ENCODE data around the gene LTB4R2.
A peak's percentile ranks its signal among the peaks of the same experiment; 100 is the strongest.

Gene LTB4R2, protein sequence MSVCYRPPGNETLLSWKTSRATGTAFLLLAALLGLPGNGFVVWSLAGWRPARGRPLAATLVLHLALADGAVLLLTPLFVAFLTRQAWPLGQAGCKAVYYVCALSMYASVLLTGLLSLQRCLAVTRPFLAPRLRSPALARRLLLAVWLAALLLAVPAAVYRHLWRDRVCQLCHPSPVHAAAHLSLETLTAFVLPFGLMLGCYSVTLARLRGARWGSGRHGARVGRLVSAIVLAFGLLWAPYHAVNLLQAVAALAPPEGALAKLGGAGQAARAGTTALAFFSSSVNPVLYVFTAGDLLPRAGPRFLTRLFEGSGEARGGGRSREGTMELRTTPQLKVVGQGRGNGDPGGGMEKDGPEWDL

DNA sequence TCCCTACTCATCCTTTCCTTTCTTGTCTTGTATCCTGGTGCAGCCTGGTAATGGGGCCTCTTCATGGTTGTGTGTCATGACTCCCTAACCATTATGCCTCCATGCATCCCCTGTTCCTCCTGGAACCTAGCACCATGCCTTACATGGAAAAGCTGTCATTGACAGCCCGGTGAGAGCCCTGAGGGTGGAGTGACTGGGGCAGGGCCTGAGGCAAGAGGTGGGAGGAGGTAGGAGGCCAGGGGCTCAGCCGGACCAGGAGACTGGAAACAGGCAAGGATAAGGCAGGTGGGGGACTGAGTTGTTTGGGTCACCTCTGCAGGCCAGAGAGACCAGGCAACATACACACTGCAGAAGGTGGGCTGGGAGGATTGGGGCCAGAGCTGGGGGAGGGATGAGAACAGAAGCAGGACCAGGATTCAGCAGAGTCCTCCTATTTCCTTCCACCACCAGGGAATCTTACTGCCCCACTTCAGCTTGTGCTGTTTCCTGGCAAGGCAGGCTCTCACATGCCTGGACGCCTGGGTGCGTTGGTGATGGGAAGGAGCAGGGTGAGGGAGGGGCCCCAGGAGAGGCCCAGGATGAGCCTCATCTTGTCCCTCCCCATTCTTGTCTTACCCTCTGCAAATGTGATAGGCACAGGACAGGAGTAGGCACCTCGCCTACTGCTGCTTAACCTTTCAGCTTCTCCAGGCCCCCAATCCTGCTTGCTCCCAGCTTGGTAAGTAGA lies at the start of gene LTB4R2:
LTB4R2 (plus strand) TSS at position 603 of the 727 bp plus-strand sequence. CDS start 525 bp downstream, outside the sequence.
- peaks cover 12% of the 10 kb centered on the region; the same call in 1 of the 2 replicates for H3K36me3 ChIP-seq (ENCODE audit: control insufficient read depth, insufficient read depth, low read length)
- no peaks in the 10 kb centered on the region for H3K9me3 ChIP-seq (ENCODE audit: control insufficient read depth, insufficient read depth, low read length)
- no peaks in the 10 kb centered on the region for H3K27me3 ChIP-seq (ENCODE audit: control insufficient read depth, insufficient read depth, low read length)
- peak within 1 kb of the TSS; percentile 45; the same call in 1 of the 2 replicates for H3K4me3 ChIP-seq (ENCODE audit: low read length)
- no peak for DNase-seq (ENCODE audit: low read depth, low spot score)
- H3K4me1 ChIP-seq (ENCODE audit: control insufficient read depth, insufficient read depth, low read length), result peaks cover 4% of the 10 kb centered on the region; the same call in 1 of the 2 replicates
- no CpG with 5 or more reads among the region's 5 CpGs for WGBS (ENCODE audit: insufficient coverage, insufficient read length)
- no peak within 1 kb of the TSS for H3K27ac ChIP-seq (ENCODE audit: low read length)

DNA sequence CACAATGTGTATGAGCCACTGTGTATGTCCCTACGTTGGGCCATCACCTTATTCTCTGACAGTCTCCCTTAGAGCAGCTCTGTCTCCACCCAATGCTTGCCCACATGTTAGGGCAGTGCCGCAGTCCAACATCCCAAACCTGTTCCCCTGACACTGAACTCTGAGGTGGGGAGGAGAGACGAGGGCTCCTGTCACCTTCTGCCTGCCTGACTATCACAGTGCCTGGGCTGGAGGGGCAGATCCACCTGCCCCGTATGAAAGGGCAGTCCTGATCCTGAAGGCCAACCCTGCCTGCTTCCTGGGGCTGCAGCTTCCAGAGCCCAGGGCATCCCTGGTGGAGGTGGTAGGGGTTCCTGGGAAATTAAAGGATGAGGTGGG lies 49.2 kb upstream of the LTB4R2 start:
- no peaks in the 10 kb centered on the region for H3K27me3 ChIP-seq (ENCODE audit: control insufficient read depth, insufficient read depth, low read length)
- no peak for DNase-seq (ENCODE audit: low read depth, low spot score)
- no peaks in the 10 kb centered on the region for H3K9me3 ChIP-seq (ENCODE audit: control insufficient read depth, insufficient read depth, low read length)
- WGBS (ENCODE audit: insufficient coverage, insufficient read length), result no CpG with 5 or more reads among the region's 4 CpGs
- H3K4me1 ChIP-seq (ENCODE audit: control insufficient read depth, insufficient read depth, low read length), result no peaks in the 10 kb centered on the region
- no peak overlapping the region for H3K4me3 ChIP-seq (ENCODE audit: low read length)
- H3K27ac ChIP-seq (ENCODE audit: low read length), result no peak overlapping the region
- H3K36me3 ChIP-seq (ENCODE audit: control insufficient read depth, insufficient read depth, low read length), result no peaks in the 10 kb centered on the region

DNA sequence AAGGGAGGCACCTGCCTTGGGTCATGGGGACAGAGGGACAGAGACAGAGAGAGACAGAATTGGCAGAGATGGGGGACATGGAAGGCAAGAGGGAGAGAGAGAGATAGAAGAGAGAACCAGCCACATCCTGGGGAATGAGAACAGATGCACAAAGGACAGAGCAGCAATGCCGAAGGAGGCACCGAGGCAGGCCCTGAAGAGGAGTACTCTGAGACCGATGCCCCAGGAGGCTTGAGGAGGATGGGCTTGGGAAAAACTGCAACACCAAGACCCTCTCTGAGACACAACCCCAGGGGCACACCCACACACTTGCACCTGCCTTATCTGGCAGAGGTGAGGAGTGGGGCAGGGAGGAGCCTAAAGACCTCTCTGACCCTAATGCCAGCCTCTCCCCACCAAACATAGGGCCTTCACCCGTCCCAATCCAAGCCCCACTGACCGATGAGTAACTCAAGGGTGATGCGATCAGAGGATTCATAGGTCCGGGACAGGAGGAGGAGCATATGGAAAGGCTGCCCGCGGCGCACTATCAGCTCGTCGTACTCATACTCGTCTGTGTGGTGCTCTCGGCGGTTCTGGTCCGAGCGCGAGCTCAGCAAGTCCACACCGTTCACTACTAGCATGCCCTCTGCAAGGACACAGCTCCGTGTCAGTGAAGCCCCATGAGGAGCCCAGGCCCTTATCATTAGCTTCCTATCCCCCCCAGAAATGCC lies 48.5 kb upstream of the LTB4R2 start:
- Histone ChIP-seq H3K27ac (ENCODE audit: low read length) (no peak overlapping the region), H3K4me3 (ENCODE audit: low read length) (no peak overlapping the region), H3K36me3 (ENCODE audit: control insufficient read depth, insufficient read depth, low read length) (peaks cover 1% of the 10 kb centered on the region; the same call in 1 of the 2 replicates), H3K9me3 (ENCODE audit: control insufficient read depth, insufficient read depth, low read length) (no peaks in the 10 kb centered on the region), H3K4me1 (ENCODE audit: control insufficient read depth, insufficient read depth, low read length) (no peaks in the 10 kb centered on the region), H3K27me3 (ENCODE audit: control insufficient read depth, insufficient read depth, low read length) (no peaks in the 10 kb centered on the region)
- no peak for DNase-seq (ENCODE audit: low read depth, low spot score)
- WGBS (ENCODE audit: insufficient coverage, insufficient read length), result no CpG with 5 or more reads among the region's 20 CpGs

DNA sequence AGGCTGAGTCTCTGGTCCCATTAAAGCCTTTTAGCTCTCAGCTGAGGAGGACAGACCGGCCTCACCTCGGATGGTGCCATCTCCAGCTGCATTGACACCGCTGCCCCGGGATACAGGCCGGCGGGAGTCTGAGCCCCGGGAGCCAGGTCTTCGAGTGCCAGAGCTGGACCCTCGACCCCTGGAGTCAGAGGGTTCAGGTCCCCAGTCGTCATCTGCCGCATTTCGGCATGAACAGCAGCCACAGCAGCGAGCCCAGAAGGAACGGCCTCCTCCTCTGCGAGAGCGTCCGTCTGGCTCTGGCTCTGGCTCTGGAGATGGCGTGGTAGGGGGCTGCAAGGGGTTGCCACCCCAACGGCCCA lies 48.0 kb upstream of the LTB4R2 start:
- Histone ChIP-seq H3K4me3 (ENCODE audit: low read length) (no peak overlapping the region), H3K9me3 (ENCODE audit: control insufficient read depth, insufficient read depth, low read length) (no peaks in the 10 kb centered on the region), H3K27ac (ENCODE audit: low read length) (no peak overlapping the region), H3K36me3 (ENCODE audit: control insufficient read depth, insufficient read depth, low read length) (peaks cover 4% of the 10 kb centered on the region; the same call in 1 of the 2 replicates), H3K4me1 (ENCODE audit: control insufficient read depth, insufficient read depth, low read length) (no peaks in the 10 kb centered on the region), H3K27me3 (ENCODE audit: control insufficient read depth, insufficient read depth, low read length) (no peaks in the 10 kb centered on the region)
- no peak for DNase-seq (ENCODE audit: low read depth, low spot score)
- no CpG with 5 or more reads among the region's 19 CpGs for WGBS (ENCODE audit: insufficient coverage, insufficient read length)

DNA sequence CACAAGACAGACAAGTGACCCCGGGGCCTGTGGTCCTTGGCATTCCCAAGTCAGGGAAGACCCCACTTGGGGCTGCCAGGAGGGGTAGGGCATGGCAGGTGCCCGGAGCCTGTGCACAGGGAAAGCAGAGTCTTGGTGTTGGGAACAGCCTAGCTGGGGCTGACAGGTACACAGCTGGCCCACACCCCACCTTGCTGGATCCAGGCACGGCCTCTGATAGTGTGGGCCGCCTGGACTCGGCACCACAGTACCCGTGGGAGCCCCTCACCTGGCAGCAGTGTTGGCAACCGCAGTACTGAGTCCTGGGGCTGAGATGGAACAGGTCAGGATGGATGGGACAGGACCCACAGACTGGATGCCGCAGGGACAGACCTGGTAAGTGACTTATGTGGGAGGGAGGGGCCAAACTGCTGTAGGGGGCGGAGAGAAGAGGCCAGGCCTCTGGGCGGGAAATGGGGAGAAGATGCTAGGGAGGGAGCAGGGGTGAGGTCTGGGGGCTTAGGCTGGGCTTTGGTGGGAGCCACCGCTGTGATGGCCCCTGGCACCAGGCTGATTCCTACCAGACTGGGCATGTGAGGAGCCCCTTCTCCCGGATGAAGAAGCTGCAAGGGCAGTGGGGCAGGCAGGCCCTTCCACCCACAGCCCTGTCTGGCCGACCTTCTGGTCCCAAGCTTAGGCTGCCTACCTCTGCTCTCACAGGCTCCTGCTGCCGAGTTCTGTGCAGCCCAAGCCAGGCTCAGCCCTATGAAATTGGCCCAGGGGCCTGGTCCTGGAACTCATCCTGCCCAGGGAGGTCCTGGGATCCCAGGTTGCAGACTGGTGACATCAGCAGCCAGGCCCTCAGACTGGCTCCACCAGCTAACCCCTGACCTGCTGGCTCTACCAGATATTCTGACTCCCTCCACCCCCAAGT lies 46.9 kb upstream of the LTB4R2 start, which contains the start of gene TGM1:
TGM1 (minus strand) TSS at position 357 of the 913 bp plus-strand sequence. CDS start 825 bp downstream, outside the sequence.
- Histone ChIP-seq H3K4me3 (ENCODE audit: low read length) (no peak within 1 kb of the TSS), H3K4me1 (ENCODE audit: control insufficient read depth, insufficient read depth, low read length) (no peaks in the 10 kb centered on the region), H3K9me3 (ENCODE audit: control insufficient read depth, insufficient read depth, low read length) (no peaks in the 10 kb centered on the region), H3K27me3 (ENCODE audit: control insufficient read depth, insufficient read depth, low read length) (no peaks in the 10 kb centered on the region), H3K27ac (ENCODE audit: low read length) (no peak within 1 kb of the TSS), H3K36me3 (ENCODE audit: control insufficient read depth, insufficient read depth, low read length) (peaks cover 4% of the 10 kb centered on the region; the same call in 1 of the 2 replicates)
- no peak for DNase-seq (ENCODE audit: low read depth, low spot score)
- no CpG with 5 or more reads among the region's 14 CpGs for WGBS (ENCODE audit: insufficient coverage, insufficient read length)

DNA sequence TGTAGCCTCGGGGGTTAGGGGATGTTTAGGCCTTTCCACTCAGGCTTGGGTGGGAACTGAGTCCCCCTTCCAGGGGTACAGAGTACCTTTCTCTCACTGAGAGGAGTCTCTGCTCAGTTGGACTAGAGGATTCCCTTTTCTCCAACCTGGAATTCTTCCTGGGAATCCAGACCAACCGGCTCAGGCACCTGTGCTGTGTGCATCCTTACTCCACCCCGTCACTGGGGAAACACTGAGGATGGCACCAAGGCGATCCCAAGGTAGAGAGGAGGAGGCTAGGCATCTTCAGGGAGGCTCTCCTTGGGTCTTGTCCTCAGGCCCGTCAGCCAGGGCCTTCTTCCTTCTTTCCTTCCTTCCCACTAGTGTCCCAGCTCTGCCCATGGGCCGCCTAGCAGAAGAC lies 46.1 kb upstream of the LTB4R2 start:
- Histone ChIP-seq H3K27ac (ENCODE audit: low read length) (no peak overlapping the region), H3K36me3 (ENCODE audit: control insufficient read depth, insufficient read depth, low read length) (peaks cover 4% of the 10 kb centered on the region; the same call in 1 of the 2 replicates), H3K4me1 (ENCODE audit: control insufficient read depth, insufficient read depth, low read length) (no peaks in the 10 kb centered on the region), H3K4me3 (ENCODE audit: low read length) (no peak overlapping the region), H3K27me3 (ENCODE audit: control insufficient read depth, insufficient read depth, low read length) (no peaks in the 10 kb centered on the region), H3K9me3 (ENCODE audit: control insufficient read depth, insufficient read depth, low read length) (no peaks in the 10 kb centered on the region)
- WGBS (ENCODE audit: insufficient coverage, insufficient read length), result no CpG with 5 or more reads among the region's 6 CpGs
- no peak for DNase-seq (ENCODE audit: low read depth, low spot score)

DNA sequence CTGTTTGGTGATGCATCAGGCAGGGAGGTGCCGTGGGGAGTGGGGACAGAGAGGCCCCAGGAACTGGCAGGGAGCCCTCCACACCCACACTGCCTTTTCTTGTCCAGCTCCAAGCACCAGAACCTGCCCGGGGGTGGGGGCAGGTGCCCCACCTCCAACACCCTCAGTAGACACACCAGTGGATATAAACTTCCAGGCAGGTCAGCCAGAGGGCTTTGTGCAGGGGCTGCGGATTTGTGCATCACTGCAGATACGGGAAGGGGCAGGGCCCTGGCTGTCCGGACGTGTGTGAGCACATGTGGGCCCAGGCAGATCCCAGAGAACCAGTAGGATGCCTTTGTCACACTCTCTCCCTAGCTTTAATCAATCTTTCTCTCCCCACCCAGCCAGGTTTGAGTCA lies 45.6 kb upstream of the LTB4R2 start:
- Histone ChIP-seq H3K36me3 (ENCODE audit: control insufficient read depth, insufficient read depth, low read length) (peaks cover 4% of the 10 kb centered on the region; the same call in 1 of the 2 replicates), H3K9me3 (ENCODE audit: control insufficient read depth, insufficient read depth, low read length) (no peaks in the 10 kb centered on the region), H3K27me3 (ENCODE audit: control insufficient read depth, insufficient read depth, low read length) (no peaks in the 10 kb centered on the region), H3K4me1 (ENCODE audit: control insufficient read depth, insufficient read depth, low read length) (no peaks in the 10 kb centered on the region), H3K4me3 (ENCODE audit: low read length) (no peak overlapping the region), H3K27ac (ENCODE audit: low read length) (no peak overlapping the region)
- DNase-seq (ENCODE audit: low read depth, low spot score), result no peak
- no CpG with 5 or more reads among the region's 6 CpGs for WGBS (ENCODE audit: insufficient coverage, insufficient read length)

DNA sequence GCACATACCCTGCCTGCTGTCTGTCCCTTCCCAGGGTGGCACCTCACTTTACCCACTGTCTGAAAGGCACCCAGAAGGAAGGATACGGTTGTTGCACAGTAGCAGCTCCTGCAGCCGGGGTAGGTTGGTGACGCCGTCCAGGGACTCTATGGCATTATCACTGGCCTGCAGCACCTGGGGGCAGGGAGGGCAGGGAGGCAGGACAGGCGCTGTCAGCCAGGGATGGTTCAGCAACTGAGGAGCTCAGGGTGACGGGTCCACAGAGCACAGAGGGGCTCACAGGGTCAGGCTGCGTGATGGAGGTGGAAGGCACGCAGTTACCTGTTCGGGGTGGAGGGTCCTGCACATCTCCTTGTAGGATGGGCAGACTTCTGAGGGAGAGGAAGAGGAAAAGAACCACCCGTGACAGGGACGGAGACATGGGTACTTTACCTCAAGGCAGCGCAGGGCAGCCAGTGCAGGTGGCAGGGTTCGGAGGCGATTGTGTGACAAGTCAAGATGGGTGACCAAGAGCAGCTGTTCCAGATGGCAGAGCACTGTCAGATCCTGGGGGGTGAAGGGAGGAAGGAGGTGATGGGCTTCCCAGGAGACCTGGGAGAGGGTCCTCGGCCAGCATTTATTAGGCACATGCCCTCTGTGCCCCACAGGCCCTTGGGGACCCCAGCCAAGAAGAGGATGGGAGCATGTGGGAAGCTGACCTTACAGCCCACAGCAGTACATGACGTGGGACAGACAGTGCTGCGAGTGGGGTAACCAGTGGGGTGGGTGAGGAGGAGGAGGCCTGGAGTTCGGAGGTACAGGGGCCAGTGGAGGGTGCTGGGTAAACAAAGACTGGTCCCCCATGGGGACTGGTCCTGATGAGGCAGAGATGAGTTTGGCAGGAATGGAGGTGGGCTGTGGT lies 43.3 kb upstream of the LTB4R2 start:
- H3K27ac ChIP-seq (ENCODE audit: low read length), result no peak overlapping the region
- H3K9me3 ChIP-seq (ENCODE audit: control insufficient read depth, insufficient read depth, low read length), result no peaks in the 10 kb centered on the region
- no CpG with 5 or more reads among the region's 18 CpGs for whole genome bisulfite sequencing (ENCODE audit: insufficient coverage, insufficient read length)
- H3K4me3 ChIP-seq (ENCODE audit: low read length), result no peak overlapping the region
- H3K4me1 ChIP-seq (ENCODE audit: control insufficient read depth, insufficient read depth, low read length), result no peaks in the 10 kb centered on the region
- no peak for DNase-seq (ENCODE audit: low read depth, low spot score)
- no peaks in the 10 kb centered on the region for H3K27me3 ChIP-seq (ENCODE audit: control insufficient read depth, insufficient read depth, low read length)
- peaks cover 4% of the 10 kb centered on the region; the same call in 1 of the 2 replicates for H3K36me3 ChIP-seq (ENCODE audit: control insufficient read depth, insufficient read depth, low read length)

DNA sequence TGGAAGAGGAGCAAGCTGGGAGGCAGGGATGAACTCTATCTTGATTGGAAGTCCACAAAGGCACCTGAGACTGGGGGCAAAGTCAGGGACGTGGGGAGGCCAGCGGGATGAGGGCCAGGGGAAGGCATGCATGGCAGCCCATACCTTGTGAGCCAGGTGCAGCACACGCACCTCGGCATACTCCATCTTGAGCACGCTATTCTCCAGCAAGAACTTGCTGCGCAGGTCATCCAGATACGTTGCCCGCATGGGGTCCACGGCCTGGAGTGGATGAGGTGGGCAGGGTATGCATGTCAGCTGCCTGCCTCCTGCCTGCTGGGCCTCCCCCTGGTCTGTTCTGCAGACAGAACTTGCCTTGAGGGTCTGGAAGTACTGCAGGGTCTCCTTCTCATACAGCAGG lies 42.4 kb upstream of the LTB4R2 start:
- Histone ChIP-seq H3K27ac (ENCODE audit: low read length) (no peak overlapping the region), H3K36me3 (ENCODE audit: control insufficient read depth, insufficient read depth, low read length) (peaks cover 4% of the 10 kb centered on the region; the same call in 1 of the 2 replicates), H3K4me1 (ENCODE audit: control insufficient read depth, insufficient read depth, low read length) (no peaks in the 10 kb centered on the region), H3K9me3 (ENCODE audit: control insufficient read depth, insufficient read depth, low read length) (no peaks in the 10 kb centered on the region), H3K4me3 (ENCODE audit: low read length) (no peak overlapping the region), H3K27me3 (ENCODE audit: control insufficient read depth, insufficient read depth, low read length) (no peaks in the 10 kb centered on the region)
- no peak for DNase-seq (ENCODE audit: low read depth, low spot score)
- WGBS (ENCODE audit: insufficient coverage, insufficient read length), result no CpG with 5 or more reads among the region's 9 CpGs
